Measurements from ENCODE around the gene PRMT2.
"Not testable (repeated sequence)": the region's sequence is repeated elsewhere in the genome, so short reads cannot be mapped to it uniquely, and the experiment has no call there.

PRMT2 gene

DNA sequence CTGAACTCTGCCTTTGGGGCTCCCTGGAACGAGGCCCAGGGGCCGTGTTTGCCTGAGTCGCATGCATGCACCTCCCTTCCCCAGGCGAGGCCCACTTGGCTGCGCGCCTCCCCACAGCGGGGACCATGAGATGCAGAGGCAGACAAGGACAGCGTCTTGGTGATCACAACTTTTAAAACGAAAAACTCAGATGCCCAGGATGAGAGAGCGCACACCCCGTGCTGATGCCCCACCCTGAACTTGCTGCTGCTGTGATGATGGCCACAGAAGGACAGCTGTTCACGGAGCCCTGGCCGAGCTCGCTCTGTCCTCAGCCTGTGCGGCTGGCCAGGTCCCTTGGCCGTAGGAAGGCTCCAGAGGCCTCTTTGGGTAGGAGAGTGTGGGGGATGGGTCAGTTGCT is 11.4 kb upstream of the PRMT2 start:
- no peak overlapping the region for H3K4me3 ChIP-seq (replicated peaks; ENCODE audit: low read depth, low read length)
- no peak for DNase-seq (ENCODE audit: low read depth)
- TF ChIP-seq, protein P1, sequence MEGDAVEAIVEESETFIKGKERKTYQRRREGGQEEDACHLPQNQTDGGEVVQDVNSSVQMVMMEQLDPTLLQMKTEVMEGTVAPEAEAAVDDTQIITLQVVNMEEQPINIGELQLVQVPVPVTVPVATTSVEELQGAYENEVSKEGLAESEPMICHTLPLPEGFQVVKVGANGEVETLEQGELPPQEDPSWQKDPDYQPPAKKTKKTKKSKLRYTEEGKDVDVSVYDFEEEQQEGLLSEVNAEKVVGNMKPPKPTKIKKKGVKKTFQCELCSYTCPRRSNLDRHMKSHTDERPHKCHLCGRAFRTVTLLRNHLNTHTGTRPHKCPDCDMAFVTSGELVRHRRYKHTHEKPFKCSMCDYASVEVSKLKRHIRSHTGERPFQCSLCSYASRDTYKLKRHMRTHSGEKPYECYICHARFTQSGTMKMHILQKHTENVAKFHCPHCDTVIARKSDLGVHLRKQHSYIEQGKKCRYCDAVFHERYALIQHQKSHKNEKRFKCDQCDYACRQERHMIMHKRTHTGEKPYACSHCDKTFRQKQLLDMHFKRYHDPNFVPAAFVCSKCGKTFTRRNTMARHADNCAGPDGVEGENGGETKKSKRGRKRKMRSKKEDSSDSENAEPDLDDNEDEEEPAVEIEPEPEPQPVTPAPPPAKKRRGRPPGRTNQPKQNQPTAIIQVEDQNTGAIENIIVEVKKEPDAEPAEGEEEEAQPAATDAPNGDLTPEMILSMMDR (IDR thresholded peaks at IDR 0.05; ENCODE audit: low read length, missing control alignments): no peak

DNA sequence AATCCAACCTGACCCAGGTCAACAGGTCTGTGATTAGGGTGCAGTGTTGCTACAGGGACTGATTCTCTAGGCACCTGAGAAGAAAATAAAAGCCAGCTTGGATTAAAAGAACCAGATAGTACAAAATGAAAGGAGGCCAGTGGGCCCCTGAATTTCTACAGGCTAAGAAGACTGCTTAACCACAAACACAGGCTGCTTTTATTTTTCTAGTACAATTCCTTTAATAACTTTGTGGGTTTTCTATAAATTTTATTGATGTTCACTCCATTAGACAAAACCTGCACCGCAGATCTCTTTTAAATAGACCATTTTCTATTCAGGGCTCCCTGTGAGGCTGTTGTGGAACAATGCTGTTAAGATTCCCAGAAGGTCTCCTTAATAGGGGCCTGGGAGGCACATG is 9.7 kb upstream of the PRMT2 start:
- TF ChIP-seq, protein P1 (IDR thresholded peaks at IDR 0.05; ENCODE audit: low read length, missing control alignments): no peak
- no peak for DNase-seq (ENCODE audit: low read depth)

GRCh38 chr21:46626536-46626935 is 8.9 kb upstream of the PRMT2 start:
- DNase-seq (ENCODE audit: low read depth): no peak
- H3K4me3 ChIP-seq (replicated peaks; ENCODE audit: low read depth, low read length): no peak overlapping the region
- TF ChIP-seq, protein P1 (IDR thresholded peaks at IDR 0.05; ENCODE audit: low read length, missing control alignments): no peak

More for the DNA sequence above, 9.7 kb upstream of the PRMT2 start:
- no peak overlapping the region for H3K4me3 ChIP-seq (replicated peaks; ENCODE audit: low read depth, low read length)

- no peak for DNase-seq (ENCODE audit: low read depth)
- TF ChIP-seq, protein P1 (IDR thresholded peaks at IDR 0.05; ENCODE audit: low read length, missing control alignments): no peak
- no peak overlapping the region for H3K4me3 ChIP-seq (replicated peaks; ENCODE audit: low read depth, low read length)
Observed at GRCh38 chr21:46626975-46627501, 8.4 kb upstream of the PRMT2 start.

- TF ChIP-seq, protein P1 (IDR thresholded peaks at IDR 0.05; ENCODE audit: low read length, missing control alignments): no peak
- H3K4me3 ChIP-seq (replicated peaks; ENCODE audit: low read depth, low read length): no peak overlapping the region
- DNase-seq (ENCODE audit: low read depth): no peak
Observed at GRCh38 chr21:46627726-46628125, 7.7 kb upstream of the PRMT2 start.

DNA sequence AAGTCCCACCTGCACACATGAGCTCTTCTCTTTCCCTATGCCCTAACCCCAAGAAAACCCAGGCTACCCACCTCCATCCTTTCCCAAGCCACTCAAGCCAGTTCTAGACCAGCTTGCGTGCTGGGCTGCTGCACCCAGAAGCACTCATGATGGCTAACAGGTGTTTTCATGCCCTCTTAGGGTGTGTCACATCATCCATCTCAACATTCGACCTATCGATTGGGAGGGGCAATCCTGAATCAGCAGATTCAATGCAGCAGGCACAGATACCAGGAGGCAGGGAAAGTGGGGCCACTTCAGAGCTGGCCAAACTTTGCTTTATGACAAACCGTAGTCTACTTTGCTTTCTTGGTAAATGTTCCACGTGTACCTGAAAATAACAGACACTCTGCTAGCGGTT is 6.6 kb upstream of the PRMT2 start:
- DNase-seq (ENCODE audit: low read depth): no peak
- TF ChIP-seq, protein P1 (IDR thresholded peaks at IDR 0.05; ENCODE audit: low read length, missing control alignments): no peak
- H3K4me3 ChIP-seq (replicated peaks; ENCODE audit: low read depth, low read length): no peak overlapping the region

- not testable (repeated sequence) for DNase-seq (ENCODE audit: low read depth); H3K4me3 ChIP-seq (replicated peaks; ENCODE audit: low read depth, low read length)
Observed at GRCh38 chr21:46630915-46631314, 4.6 kb upstream of the PRMT2 start.
